Measurements from ENCODE around the gene GOLIM4.

GRCh38 chr3:168047936-168048335 is 47.8 kb downstream of the GOLIM4 start:
- TF ChIP-seq CTCF (IDR thresholded peaks at IDR 0.05 in 4 of 5, conservative IDR thresholded peaks at IDR 0.05 in 1 of 5) (no peak), POLR2A (IDR thresholded peaks at IDR 0.05) (no peak)
